Measurements from ENCODE around the gene NRCAM.

Gene NRCAM

GRCh38 chr7:108239501-108240225 lies 216.6 kb downstream of the NRCAM start:
- no peak for DNase-seq

- no peak for DNase-seq
Measured at GRCh38 chr7:108236681-108237415, 219.4 kb downstream of the NRCAM start.

- DNase-seq = no peak
Measured at GRCh38 chr7:108235451-108236061, 220.7 kb downstream of the NRCAM start.

GRCh38 chr7:108234971-108235450 lies 221.2 kb downstream of the NRCAM start:
- DNase-seq = peak; percentile 44

- DNase-seq = peak; percentile 43
Measured at GRCh38 chr7:108234281-108234680, 222.0 kb downstream of the NRCAM start.

- DNase-seq = no peak
Measured at GRCh38 chr7:108232076-108232475, 224.2 kb downstream of the NRCAM start.

- no peak for DNase-seq
Measured at GRCh38 chr7:108231221-108231620, 225.0 kb downstream of the NRCAM start.

- no peak for DNase-seq
Measured at GRCh38 chr7:108227366-108227765, 228.9 kb downstream of the NRCAM start.

- DNase-seq = peak; percentile 48
Measured at GRCh38 chr7:108226816-108227299, 229.4 kb downstream of the NRCAM start.

GRCh38 chr7:108225531-108226181 lies 230.6 kb downstream of the NRCAM start:
- DNase-seq = no peak

GRCh38 chr7:108224387-108224786 lies 231.8 kb downstream of the NRCAM start:
- no peak for DNase-seq

GRCh38 chr7:108222236-108222892 lies 233.9 kb downstream of the NRCAM start:
- peak; percentile 82 for DNase-seq

- DNase-seq = peak; percentile 41
Measured at GRCh38 chr7:108211382-108212201, 244.6 kb downstream of the NRCAM start.

GRCh38 chr7:108210796-108211195 lies 245.4 kb downstream of the NRCAM start:
- DNase-seq = no peak

- no peak for DNase-seq
Measured at GRCh38 chr7:108205311-108205710, 250.9 kb downstream of the NRCAM start.

GRCh38 chr7:108204281-108204796 lies 251.9 kb downstream of the NRCAM start:
- DNase-seq = no peak

- DNase-seq = no peak
Measured at GRCh38 chr7:108203537-108203936, 252.7 kb downstream of the NRCAM start.

- no peak for DNase-seq
Measured at GRCh38 chr7:108202743-108203142, 253.5 kb downstream of the NRCAM start.

- DNase-seq = no peak
Measured at GRCh38 chr7:108201766-108202165, 254.5 kb downstream of the NRCAM start.

- peak; percentile 18 for DNase-seq
Measured at GRCh38 chr7:108200326-108200725, 255.9 kb downstream of the NRCAM start.
